A673 (cell line): Measurements from ENCODE around the gene ANKK1. TPM values are rescaled to one million over a fixed set of nuclear protein-coding genes. Genes with fewer than 3 reads are reported as not detected.

ENCODE experiments used
- BruUV-seq: library from RNA; stranded (reverse); fragments of 400-500 nt; replicated peaks from 2 replicates; lab custom pipeline; 2021; lab: Mats Ljungman, UMichigan
- CTCF ChIA-PET: fragments of 300-600 bp; sonication (Branson Sonifier 250); formaldehyde crosslinking; loops from one replicate; lab custom pipeline; 2022; ENCODE audit warnings: antibody characterized with exemption; lab: Charles Lee
- POLR2A ChIA-PET: fragments of 300-600 bp; sonication (Branson Sonifier 250); formaldehyde crosslinking; loops from one replicate; lab custom pipeline; 2022; ENCODE audit warnings: antibody characterized with exemption; ENCODE audit not compliant: low non-redundant PET; lab: Charles Lee
- DNase-seq: peaks from one replicate; pipeline ENCODE4 v3.0.0-alpha.2; 2015; ENCODE audit warnings: low spot score
- H3K27ac ChIP-seq: fragments of 200-600 bp; sonication (generic); 2 replicates; pipeline ENCODE4 v1.5.1; 2016; ENCODE audit warnings: mixed run types, low read depth, mild to moderate bottlenecking, mixed read lengths, antibody characterized with exemption, low read length; ENCODE audit not compliant: poor library complexity, severe bottlenecking
- H3K27me3 ChIP-seq: fragments of 200-600 bp; sonication (generic); replicated peaks from 2 replicates; pipeline ENCODE4 v1.6.1; 2017; ENCODE audit warnings: mixed run types, low read depth, mild to moderate bottlenecking, mixed read lengths, antibody characterized with exemption, low read length; ENCODE audit not compliant: insufficient read depth, poor library complexity
- H3K36me3 ChIP-seq: fragments of 200-600 bp; sonication (generic); 2 replicates; pipeline ENCODE4 v1.6.1; 2016; ENCODE audit warnings: mixed run types, mild to moderate bottlenecking, mixed read lengths, antibody characterized with exemption, low read length; ENCODE audit not compliant: insufficient read depth, poor library complexity, severe bottlenecking
- H3K4me1 ChIP-seq: fragments of 200-600 bp; sonication (generic); 2 replicates; pipeline ENCODE4 v1.6.1; 2017; ENCODE audit warnings: mixed run types, mild to moderate bottlenecking, mixed read lengths, antibody characterized with exemption, low read length; ENCODE audit not compliant: insufficient read depth, poor library complexity, severe bottlenecking
- H3K4me3 ChIP-seq: fragments of 200-600 bp; sonication (generic); 2 replicates; pipeline ENCODE4 v1.5.1; 2016; ENCODE audit warnings: low read depth, mixed run types, mild to moderate bottlenecking, mixed read lengths, low read length; ENCODE audit not compliant: poor library complexity, severe bottlenecking
- H3K9me3 ChIP-seq: fragments of 200-600 bp; sonication (generic); 2 replicates; pipeline ENCODE4 v1.6.1; 2016; ENCODE audit warnings: mixed run types, low read depth, mild to moderate bottlenecking, mixed read lengths, antibody characterized with exemption, low read length; ENCODE audit not compliant: poor library complexity, severe bottlenecking
- CTCF ChIP-seq: fragments of 300-800, 200-600 bp; sonication (generic); conservative IDR thresholded peaks from 2 replicates; pipeline ENCODE4 v1.5.1; 2017; ENCODE audit warnings: low read depth, mild to moderate bottlenecking, antibody characterized with exemption, low read length, moderate library complexity, mixed read lengths
- EZH2 ChIP-seq: fragments of 200-600 bp; sonication (generic); IDR thresholded peaks from 2 replicates; pipeline ENCODE4 v1.6.1; 2017; ENCODE audit warnings: borderline replicate concordance, low read depth, mild to moderate bottlenecking, mixed read lengths, antibody characterized with exemption, low read length; ENCODE audit not compliant: poor library complexity, severe bottlenecking
- intact Hi-C: fragments of 100-400 bp; cut with micrococcal nuclease; formaldehyde crosslinking; loops from one replicate; pipeline ENCODE4 v1.10.0; 2022; ENCODE audit not compliant: unreplicated experiment
- total RNA-seq: library from RNA; stranded (reverse); gene quantifications from 2 replicates; pipeline ENCODE4 v1.2.3, GENCODE V29; 2021

The ANKK1 gene
- total RNA-seq, 1 experiment from 2014 or later: 0.43 TPM

GRCh38 chr11:113356203-113356602 is 31.4 kb upstream of the ANKK1 start:
- H3K27ac ChIP-seq: no peak overlapping the region
- H3K4me3 ChIP-seq: no peak overlapping the region
- no peaks in the 10 kb centered on the region for H3K9me3 ChIP-seq
- H3K4me1 ChIP-seq: no peaks in the 10 kb centered on the region
- POLR2A ChIA-PET: no interaction called here
- peaks cover 12% of the 10 kb centered on the region for H3K27me3 ChIP-seq
- no peak for DNase-seq
- intact Hi-C loops: no loop called here
- BruUV-seq: no TSS peak
- TF ChIP-seq CTCF (no peak), EZH2 (no peak)
- CTCF ChIA-PET: no interaction called here
- H3K36me3 ChIP-seq: no peaks in the 10 kb centered on the region

- Histone ChIP-seq H3K9me3 (no peaks in the 10 kb centered on the region), H3K4me1 (no peaks in the 10 kb centered on the region), H3K4me3 (no peak overlapping the region), H3K36me3 (no peaks in the 10 kb centered on the region), H3K27ac (no peak overlapping the region), H3K27me3 (peaks cover 15% of the 10 kb centered on the region)
- POLR2A ChIA-PET: no interaction called here
- no TSS peak for BruUV-seq
- no peak for TF ChIP-seq CTCF
- TF ChIP-seq EZH2: no peak
- no peak for DNase-seq
- CTCF ChIA-PET: no interaction called here
- intact Hi-C loops: no loop called here
These were observed 24.2 kb upstream of the ANKK1 start for GRCh38 chr11:113363406-113363805.

- DNase-seq: no peak
- no peak overlapping the region for H3K4me3 ChIP-seq
- peaks cover 15% of the 10 kb centered on the region for H3K27me3 ChIP-seq
- intact Hi-C loops: no loop called here
- no peaks in the 10 kb centered on the region for H3K4me1 ChIP-seq
- ChIA-PET CTCF (no interaction called here), POLR2A (no interaction called here)
- H3K36me3 ChIP-seq: no peaks in the 10 kb centered on the region
- no TSS peak for BruUV-seq
- no peak for TF ChIP-seq CTCF
- no peak for TF ChIP-seq EZH2
- H3K9me3 ChIP-seq: no peaks in the 10 kb centered on the region
- no peak overlapping the region for H3K27ac ChIP-seq
These were observed 23.5 kb upstream of the ANKK1 start for GRCh38 chr11:113363996-113364641.
